Uterus (tissue), 4 donors: ENCODE results near the gene CTNND2. TPM values are rescaled to one million over a fixed set of nuclear protein-coding genes. Genes with fewer than 3 reads are reported as not detected.

Experiments
- DNase-seq, 2 donors: peaks; one replicate each; pipeline ENCODE4 v3.0.0-alpha.2; 2019 to 2020
- H3K27ac ChIP-seq, 2 donors: fragments of 200-600 bp; sonication (generic); 1 replicate in 1 of 2; 2 replicates in 1 of 2; pipeline ENCODE4 v1.5.1; 2016 to 2018
- H3K27me3 ChIP-seq, 2 donors: fragments of 200-600 bp; sonication (generic); one replicate each; pipeline ENCODE4 v1.5.1; 2018 to 2019; ENCODE audit warnings: control low read depth in 1 of 2
- H3K36me3 ChIP-seq, 2 donors: fragments of 200-600 bp; sonication (generic); one replicate each; pipeline ENCODE4 v1.5.1; 2019; ENCODE audit warnings: control low read depth in 1 of 2
- H3K4me1 ChIP-seq, 2 donors: fragments of 200-600 bp; sonication (generic); one replicate each; pipeline ENCODE4 v1.5.1; 2018 to 2019; ENCODE audit warnings: control low read depth in 1 of 2
- H3K4me3 ChIP-seq, 2 donors: fragments of 200-600 bp; sonication (generic); 1 replicate in 1 of 2; 2 replicates in 1 of 2; pipeline ENCODE4 v1.5.1; 2018 to 2019; ENCODE audit warnings: mild to moderate bottlenecking in 1 of 2
- H3K9me3 ChIP-seq, 2 donors: fragments of 200-600 bp; sonication (generic); one replicate each; pipeline ENCODE4 v1.5.1; 2019; ENCODE audit warnings: control low read depth in 1 of 2
- CTCF ChIP-seq, 4 experiments: fragments of 200-600 bp in 2 of 4; fragments of 450-650 bp in 2 of 4; sonication (generic) in 2 of 4; IDR thresholded peaks; one replicate each; pipeline ENCODE4 v1.5.1; 2016 to 2019; ENCODE audit warnings: antibody characterized with exemption in 4 of 4, mild to moderate bottlenecking in 2 of 4, moderate library complexity in 1 of 4
- POLR2A ChIP-seq, 2 donors: fragments of 450-650 bp; IDR thresholded peaks; one replicate each; pipeline ENCODE4 v1.6.1; 2016; ENCODE audit warnings: antibody characterized with exemption in 2 of 2, mild to moderate bottlenecking in 1 of 2, moderate library complexity in 1 of 2
- intact Hi-C: fragments of 100-400 bp; cut with DNase I; formaldehyde crosslinking; loops from one replicate; pipeline ENCODE4 v1.15.1; 2023; ENCODE audit warnings: low total_unique reads
- total RNA-seq, 4 donors: library from RNA; depleted of rRNA in 3 of 4; stranded (reverse); fragments of >200 nt in 3 of 4; gene quantifications; one replicate each; pipeline versions ENCODE4 v1.1.0 to v1.2.4, GENCODE V29; 2014 to 2023
- donor health status: DM: yes; HTN: yes; CAD: no.

CTNND2 gene
- total RNA-seq, 4 donors from 2014 or later: 0.49 to 1.2 TPM; not detected in 2

GRCh38 chr5:11504886-11505193 is 399.4 kb downstream of the CTNND2 start:
- Histone ChIP-seq H3K4me1 (no peaks in the 10 kb centered on the region), H3K27me3 (no peaks in the 10 kb centered on the region), H3K36me3 (no peaks in the 10 kb centered on the region), H3K4me3 (no peak overlapping the region), H3K9me3 (no peaks in the 10 kb centered on the region), H3K27ac (no peak overlapping the region)
- DNase-seq: no peak
- no peak for TF ChIP-seq POLR2A (IDR thresholded peaks at IDR 0.05)
- no peak for TF ChIP-seq CTCF (IDR thresholded peaks at IDR 0.05)
- intact Hi-C loops: no loop called here

GRCh38 chr5:11504065-11504885 is 400.0 kb downstream of the CTNND2 start:
- no peak overlapping the region for H3K4me3 ChIP-seq
- H3K36me3 ChIP-seq: no peaks in the 10 kb centered on the region
- no peaks in the 10 kb centered on the region for H3K27me3 ChIP-seq
- no peaks in the 10 kb centered on the region for H3K4me1 ChIP-seq
- no peak for TF ChIP-seq POLR2A (IDR thresholded peaks at IDR 0.05)
- TF ChIP-seq CTCF (IDR thresholded peaks at IDR 0.05): no peak
- intact Hi-C loops: no loop called here
- no peak overlapping the region for H3K27ac ChIP-seq
- no peaks in the 10 kb centered on the region for H3K9me3 ChIP-seq
- no peak for DNase-seq

GRCh38 chr5:11502783-11503182 is 401.5 kb downstream of the CTNND2 start:
- TF ChIP-seq POLR2A (IDR thresholded peaks at IDR 0.05): no peak
- no peak for TF ChIP-seq CTCF (IDR thresholded peaks at IDR 0.05)
- Histone ChIP-seq H3K4me3 (no peak overlapping the region), H3K9me3 (no peaks in the 10 kb centered on the region), H3K4me1 (no peaks in the 10 kb centered on the region), H3K36me3 (no peaks in the 10 kb centered on the region), H3K27me3 (no peaks in the 10 kb centered on the region), H3K27ac (no peak overlapping the region)
- intact Hi-C loops: no loop called here
- DNase-seq: no peak

- H3K27ac ChIP-seq: no peak overlapping the region
- no peaks in the 10 kb centered on the region for H3K36me3 ChIP-seq
- H3K4me1 ChIP-seq: no peaks in the 10 kb centered on the region
- no peak overlapping the region for H3K4me3 ChIP-seq
- H3K9me3 ChIP-seq: no peaks in the 10 kb centered on the region
- H3K27me3 ChIP-seq: peaks cover 0 to 5% of the 10 kb centered on the region in 2 donors
- intact Hi-C loops: no loop called here
- DNase-seq: no peak
- no peak for TF ChIP-seq POLR2A (IDR thresholded peaks at IDR 0.05)
- TF ChIP-seq CTCF (IDR thresholded peaks at IDR 0.05): no peak
These were observed 406.6 kb downstream of the CTNND2 start for GRCh38 chr5:11497651-11498050.

- H3K27me3 ChIP-seq: peaks cover 0 to 5% of the 10 kb centered on the region in 2 donors
- no peak overlapping the region for H3K27ac ChIP-seq
- no peaks in the 10 kb centered on the region for H3K4me1 ChIP-seq
- intact Hi-C loops: no loop called here
- DNase-seq: no peak
- no peak overlapping the region for H3K4me3 ChIP-seq
- no peaks in the 10 kb centered on the region for H3K36me3 ChIP-seq
- no peak for TF ChIP-seq POLR2A (IDR thresholded peaks at IDR 0.05)
- TF ChIP-seq CTCF (IDR thresholded peaks at IDR 0.05): no peak
- no peaks in the 10 kb centered on the region for H3K9me3 ChIP-seq
These were observed 408.0 kb downstream of the CTNND2 start for GRCh38 chr5:11496137-11496719.
